CD4-positive, alpha-beta T cell treated with Interleukin-12 subunit alpha and Interleukin-12 subunit beta, for 1 hour (primary cell): ENCODE results near the gene PIH1D1.

Source experiments
- DNase-seq: peaks from one replicate; pipeline ENCODE4 v3.0.0-alpha.2; 2020

The PIH1D1 gene

DNA sequence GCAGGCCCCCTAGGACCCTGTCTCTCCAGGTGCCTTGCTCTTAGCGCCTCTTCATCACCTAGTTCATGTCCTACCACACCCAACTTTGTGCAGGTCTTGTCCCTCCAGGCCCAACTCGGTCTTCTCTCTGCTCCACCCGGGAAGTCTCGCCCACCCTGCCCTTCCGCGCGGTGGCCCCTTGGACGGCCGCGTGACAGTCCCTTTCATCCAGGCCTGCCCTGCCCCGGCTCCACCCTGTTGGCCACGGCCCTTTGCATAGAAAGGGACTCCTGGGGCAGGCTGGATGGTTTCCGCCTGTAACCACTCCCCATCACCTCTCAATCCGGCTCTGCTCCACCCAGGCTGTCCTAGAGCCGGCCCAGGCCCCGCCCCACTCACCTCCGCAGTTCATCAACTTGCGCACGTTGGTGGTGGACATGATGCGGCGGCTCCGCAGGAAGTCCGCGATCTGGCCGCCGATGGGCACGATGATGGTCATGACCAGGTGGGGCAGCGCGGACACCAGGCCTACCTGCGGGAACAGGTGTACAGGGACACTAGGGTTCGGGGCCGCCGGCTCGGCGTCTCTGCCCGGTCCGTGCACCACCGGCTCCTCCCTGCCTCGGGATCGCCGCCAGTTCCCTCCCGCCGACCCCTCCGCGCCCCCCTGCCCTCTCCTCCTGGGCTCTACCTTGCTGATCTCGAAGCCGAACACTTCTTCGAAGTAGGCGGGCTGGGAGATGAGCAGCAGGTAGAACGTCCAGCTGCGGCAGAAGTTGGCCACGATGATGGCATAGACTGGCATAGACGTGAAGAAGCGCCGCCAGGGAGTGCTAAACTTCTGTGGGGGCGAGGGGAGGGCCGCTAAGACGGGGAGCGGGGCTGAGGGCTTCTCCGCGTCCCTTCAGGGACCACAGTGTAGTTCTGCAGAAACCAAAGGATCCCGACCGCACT is 19.2 kb downstream of the PIH1D1 start:
- DNase-seq, result peak; percentile 43

DNA sequence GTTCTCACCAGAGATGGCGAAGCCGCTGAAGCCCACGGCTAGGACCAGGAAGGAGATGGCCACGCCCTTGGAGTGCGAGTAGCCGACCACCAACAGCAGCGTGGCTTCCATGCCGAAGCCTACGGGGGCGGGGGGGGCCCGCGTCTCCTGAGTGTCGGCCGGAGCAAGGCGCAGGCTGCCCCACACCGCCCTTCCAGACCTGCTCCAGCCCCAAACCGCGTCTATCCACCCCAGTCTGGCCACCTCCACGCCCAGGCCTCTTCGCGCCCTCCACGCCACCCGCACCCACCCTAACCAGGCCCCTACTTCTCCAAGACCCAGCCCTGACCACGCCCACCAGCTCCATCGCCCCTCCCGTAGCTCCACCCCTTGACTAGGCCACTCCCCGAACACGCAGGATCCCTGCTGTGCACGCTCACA is 20.3 kb downstream of the PIH1D1 start:
- DNase-seq, result no peak

DNA sequence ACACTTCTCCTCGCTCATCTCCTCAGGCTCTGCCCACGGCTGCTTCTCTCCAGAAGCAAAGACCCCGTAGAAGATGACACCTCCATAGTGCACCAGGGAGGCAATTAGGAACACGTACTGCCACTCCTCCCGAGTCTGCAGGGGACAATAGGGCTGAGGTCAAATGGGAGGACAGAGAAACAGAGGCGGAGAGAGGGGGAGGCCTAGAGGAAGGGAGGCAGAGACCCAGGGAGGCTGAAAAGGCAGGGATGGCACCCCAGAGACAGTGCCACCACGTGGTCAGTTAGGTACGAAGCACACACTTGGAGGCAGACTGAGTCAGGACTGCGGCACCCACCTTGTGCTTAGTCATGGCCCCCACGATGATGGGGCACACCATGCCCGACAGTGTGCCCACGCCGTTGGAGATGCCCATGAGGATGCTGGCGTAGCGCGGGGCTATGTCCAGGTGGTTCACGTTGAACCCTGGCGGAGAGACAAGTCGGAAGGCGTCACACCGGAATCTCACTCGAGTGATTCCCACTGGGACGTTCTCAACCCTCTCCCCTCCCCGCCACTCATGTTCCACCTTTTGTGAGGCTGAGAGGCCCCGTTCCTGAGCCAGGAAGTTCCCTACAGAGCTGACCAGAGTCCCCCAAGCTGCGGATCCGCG is 20.8 kb downstream of the PIH1D1 start:
- no peak for DNase-seq

DNA sequence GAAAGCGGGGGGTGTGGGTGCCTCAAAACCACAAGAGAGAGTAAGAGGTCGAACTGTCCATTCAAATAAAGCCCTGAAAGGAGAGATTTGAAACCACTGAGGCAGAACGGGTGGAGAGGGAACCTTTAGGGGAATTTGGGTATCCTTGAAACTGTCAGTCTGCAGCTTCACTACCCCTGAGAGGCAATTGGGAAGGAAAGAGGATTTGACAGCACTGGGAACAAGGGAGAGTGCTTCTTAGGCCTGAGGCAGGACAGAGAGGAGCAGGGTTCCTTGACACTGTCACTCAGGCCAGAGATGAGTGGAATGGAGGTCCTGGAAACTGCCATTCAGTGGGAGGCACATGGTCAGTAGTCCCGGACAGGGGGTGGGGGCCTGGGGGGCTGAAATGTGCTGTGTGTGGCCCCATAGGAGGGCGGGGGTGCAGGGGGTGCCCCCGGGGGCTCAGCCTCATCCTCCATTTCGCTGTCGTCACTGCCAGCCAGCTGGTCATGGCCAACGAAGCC is 21.4 kb downstream of the PIH1D1 start:
- no peak for DNase-seq

DNA sequence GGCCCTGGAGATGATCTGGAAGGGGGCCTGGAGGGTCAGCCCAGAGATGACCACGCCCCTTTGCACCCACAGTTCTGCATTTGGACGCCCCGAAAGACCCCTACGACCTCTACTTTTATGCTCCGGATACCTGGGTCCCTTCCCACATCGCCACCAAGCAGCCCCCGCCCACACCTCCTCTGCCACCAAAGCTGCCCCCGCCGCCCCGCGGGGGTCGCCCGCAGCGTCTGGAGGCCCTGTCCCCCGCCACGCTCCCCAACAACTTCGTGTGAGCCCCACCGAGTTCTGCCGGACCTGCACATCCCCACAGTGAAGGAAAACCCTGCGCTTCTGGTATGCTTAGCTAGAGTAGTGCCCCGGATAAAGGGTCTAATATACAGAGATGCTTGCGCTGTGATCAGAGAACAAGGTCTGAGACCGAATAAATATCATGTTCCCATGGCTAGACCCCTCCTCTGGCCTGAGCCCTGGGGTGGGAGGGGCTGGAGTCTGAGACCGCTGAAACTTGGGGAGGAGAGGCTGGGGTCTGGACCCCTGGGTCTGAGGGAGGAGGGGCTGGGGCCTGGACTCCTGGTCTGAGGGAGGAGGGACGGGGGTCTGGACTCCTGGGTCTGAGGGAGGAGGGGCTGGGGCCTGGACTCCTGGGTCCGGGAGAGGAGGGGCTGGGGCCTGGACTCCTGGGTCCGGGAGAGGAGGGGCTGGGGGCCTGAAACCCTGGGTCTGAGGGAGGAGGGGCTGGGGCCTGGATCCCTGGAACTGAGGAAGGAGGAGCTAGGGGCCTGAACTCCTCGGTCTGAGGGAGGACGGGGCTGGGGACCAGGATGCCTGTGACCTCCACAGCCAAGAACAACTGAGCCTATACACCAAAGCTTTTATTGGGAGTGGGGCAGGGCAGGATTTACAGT is 22.8 kb downstream of the PIH1D1 start:
- no peak for DNase-seq

DNA sequence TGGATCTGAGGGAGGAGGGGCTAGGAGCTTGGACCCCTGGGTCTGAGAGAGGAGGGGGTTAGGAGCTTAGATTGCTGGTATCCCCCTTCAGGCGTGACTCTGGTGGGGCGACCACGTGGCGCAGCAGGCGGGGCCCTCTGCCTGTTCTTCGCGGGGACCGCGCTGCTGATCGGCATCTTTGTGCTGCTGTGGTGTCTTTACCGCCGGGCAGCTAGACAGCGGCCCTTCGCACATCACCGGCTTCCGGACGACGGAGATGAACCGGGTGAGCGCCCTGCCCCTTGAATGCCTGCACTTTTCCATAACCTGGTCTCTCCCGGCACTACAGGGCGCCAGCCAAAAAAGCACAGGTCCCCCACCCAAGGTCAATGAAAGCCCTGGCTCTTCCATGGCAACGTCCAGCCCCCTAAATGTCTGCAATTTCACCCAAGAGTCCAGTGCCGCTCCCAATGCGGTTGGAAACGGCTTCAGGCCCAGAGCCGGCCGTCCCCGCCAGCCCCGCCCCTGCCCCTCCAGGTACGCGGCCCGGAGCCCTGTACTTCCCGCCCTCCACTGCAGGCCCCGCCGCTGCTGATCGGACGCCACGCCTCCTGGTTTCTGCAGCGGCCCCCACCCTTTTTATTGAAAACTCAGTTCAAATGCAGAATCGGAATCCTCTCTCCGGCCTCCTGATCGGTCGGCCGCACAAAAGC is 23.6 kb downstream of the PIH1D1 start:
- DNase-seq, result no peak

DNA sequence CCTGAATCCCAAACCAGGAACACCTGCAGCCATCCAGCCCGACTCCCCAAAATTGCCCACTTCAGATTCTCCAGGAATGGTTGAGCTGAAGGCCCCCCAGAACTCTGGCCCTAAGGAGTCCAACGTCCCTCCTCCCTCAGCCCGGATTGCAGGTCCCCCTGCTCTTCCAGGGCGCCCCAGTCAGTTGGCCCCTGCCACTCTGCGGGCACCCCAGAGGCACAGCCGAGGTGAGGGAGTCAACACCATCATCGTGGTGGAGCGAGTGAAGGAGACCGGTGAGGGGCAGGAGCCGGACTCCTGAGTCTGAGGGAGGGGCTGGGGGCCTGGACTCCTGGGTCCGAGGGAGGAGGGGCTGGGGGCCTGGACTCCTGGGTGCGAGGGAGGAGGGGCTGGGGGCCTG is 24.3 kb downstream of the PIH1D1 start:
- DNase-seq, result no peak

DNA sequence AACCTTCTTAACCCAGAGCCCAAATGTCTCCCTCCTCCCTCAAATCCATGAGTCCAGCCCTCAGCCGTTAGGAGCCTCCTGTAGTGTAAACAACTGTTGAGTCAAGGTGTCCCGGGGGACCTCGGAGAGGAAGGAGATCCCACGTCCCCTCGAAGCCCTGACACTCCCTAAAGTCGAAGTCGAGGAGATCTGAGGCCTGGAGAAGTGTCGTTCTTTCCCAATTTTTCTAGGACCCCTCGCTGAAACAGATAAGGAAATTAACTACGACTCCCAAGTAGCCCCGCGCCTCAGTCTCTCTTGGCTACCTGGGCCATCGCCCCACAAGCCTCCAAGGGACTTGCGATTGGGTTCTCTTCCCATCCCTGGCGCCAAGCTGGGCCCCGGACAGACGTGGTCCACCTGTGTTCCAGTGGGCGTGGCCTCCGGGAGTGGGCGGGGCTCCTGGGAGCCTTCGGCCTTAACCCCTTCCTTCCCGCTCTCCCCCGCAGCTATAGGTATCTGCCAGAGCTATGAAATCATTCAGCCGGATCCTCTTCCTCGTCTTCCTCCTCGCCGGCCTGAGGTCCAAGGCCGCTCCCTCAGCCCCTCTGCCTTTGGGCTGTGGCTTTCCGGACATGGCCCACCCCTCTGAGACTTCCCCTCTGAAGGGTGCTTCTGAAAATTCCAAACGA is 25.6 kb downstream of the PIH1D1 start:
- DNase-seq, result no peak

DNA sequence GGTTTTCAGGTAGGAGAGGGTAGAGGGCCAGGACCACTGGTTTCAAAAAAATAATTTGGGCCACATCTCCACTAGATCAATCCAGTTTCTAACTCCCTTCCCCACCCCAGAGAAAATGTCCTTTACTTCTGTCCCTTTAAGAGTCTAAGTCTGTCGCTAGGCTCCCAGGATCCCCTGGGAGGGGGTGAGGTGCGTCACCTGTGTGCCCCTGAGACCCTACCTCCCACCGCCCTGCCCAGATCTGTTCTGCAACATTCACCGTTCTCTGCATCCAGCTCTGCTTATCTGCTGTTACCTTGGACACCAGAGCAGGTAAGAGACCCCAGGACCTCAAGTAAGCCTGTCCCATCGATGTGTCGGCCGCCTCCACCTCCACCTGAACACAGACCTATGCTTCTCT is 26.4 kb downstream of the PIH1D1 start, which contains the start of gene GFY:
TSS of gene GFY (plus strand) at position 211 of the 400 bp plus-strand sequence. CDS start 1,043 bp downstream, outside the sequence.
- no peak for DNase-seq

DNA sequence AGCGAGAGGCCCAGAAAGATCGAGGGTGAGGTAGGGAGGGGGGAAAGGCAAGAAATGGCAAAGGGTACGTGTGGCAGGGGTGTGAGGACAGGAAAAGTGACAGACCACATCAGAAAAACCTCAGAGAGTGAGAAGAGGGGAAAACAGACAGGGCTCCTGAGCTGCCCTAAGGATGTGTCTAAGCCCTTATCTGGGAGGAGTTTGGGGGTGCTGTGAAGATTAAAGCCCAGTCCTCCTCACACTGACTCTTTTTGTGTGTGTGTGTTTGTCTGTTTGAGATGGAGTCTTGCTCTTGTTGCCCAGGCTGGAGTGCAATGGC is 27.7 kb downstream of the PIH1D1 start:
- DNase-seq, result peak; percentile 55

DNA sequence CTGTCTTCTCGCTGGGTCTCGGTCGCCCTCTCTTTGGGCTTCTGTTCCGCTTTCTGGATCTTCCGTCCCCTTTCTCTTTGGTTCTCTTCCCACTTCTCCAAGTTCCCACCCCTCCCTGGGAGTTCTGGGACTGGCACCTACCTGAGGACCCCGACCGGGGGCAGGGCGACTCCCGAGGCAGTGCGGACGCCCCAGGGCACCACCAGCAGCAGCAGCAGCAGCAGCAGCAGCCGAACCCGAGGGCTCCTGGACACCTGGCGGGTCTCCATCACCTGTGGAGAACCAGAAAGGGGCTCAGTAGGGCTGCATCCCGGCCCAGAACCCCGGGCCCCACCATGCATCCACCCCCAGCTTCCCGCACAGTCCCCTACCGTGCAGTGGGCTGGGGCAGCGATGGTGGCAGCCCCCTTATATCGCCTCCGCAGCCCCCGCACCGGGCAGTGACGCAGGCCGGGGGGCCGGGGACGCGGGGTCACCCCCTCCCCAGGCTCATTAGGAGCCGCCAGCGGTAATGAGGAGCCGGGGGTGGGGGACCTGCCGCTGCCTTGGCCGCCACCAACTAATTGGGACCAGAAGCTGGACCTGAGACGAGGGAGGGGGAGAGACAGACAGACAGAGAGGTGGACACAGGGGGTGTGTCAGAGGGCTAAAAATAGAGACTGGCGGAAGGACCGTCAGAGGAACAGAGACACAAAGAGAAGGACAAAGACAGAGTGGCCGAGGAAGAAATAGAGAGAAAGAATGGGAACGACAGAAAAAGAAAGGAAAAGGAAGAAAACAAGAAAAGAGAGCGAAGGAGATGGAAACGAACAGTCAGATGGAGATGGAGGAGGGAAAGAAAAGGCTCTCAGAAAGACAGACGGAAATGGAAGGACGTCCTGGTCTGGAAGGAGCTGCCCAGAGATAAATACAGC is 28.3 kb downstream of the PIH1D1 start, which contains the start of gene PTH2:
TSS of gene PTH2 (minus strand) at position 371 of the 914 bp plus-strand sequence. CDS start at position 269, 102 bp downstream.
- DNase-seq, result no peak

DNA sequence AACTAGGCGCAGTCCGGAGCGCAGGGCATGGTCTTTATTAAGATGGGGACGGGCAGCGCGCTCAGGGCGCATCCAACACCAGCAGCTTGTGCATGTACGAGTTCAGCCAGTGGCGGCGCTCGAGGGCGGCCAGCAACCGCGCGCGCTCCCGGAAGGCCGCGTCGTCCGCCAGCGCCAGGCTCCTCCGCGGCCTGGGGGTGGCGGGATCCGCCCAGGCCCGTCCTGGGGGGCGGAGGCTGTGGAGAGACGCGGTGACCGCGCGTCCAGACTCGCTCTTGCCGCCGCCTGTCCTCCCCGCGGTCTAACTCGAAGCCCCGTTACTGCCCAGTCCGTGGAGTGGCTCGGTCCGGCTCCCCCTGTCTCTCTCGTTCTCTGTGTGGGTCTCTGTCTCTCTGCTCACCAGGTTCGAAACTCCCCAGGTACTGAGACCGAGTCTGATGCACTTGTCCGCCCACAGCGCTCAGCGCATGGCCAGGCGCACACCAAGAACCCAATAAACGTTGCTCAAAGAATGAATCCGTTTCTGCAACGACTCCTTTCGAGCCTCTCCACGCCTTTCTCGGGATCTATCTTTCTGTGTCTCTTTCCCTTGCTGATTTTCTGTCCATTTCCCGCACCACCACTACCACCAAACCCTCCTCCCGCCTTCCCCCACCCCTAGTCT is 29.1 kb downstream of the PIH1D1 start:
- peak; percentile 57 for DNase-seq

DNA sequence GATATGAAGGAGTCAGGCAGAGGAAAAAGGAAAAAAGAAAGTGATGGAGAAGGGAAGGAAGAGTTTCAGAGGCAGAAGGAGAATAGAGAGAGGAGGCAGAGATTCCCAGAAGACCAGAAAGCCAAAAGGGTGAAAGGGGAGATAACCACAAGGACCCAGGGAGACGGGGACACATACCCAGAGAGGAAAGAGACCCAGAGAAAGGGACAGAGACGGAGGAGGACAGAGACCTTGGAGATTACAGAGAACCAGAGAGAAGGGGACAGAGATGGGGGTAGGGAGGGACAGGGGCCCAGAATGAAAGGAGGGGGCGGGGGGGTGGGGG is 29.8 kb downstream of the PIH1D1 start:
- no peak for DNase-seq

DNA sequence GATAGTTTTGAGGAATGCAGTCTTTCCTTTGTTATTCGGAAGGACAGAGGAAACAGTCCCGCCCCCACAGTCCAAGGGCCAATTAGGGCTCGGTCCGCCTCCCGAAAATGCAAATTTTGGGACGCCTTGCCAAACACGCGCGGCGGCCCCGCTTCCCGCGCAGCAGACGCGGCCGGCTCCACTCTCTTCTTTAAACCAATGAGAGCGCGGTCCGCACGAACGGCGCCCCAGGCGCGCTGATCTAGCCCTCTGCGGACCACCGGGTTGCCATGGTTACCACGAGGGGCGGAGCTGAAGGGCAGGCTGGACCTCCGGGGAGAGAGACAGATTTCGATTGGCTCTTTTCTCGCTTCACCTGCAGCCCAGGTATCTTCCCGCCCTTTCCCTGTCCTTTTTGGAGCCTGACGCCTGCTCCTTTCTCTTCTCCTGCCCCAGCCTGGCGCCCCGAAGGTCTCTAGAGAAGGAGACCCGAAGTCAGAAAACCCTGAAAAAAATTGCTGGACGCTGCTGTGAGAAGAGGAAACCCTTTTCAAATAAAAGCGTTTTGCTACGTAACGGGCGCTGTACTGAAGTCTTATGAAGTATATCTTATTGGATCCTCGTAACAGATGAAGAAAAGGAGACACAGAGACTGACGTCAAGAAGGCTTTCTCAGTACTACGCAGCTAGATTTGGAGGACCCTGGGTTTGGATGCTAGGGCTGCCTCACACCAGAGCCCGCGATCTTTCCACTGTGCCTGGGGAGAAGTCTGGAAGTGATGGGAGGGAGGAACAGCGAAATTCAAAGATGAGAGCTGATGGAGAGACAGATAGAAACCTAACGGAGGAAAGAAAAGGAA is 30.4 kb downstream of the PIH1D1 start:
- DNase-seq, result peak; percentile 46

DNA sequence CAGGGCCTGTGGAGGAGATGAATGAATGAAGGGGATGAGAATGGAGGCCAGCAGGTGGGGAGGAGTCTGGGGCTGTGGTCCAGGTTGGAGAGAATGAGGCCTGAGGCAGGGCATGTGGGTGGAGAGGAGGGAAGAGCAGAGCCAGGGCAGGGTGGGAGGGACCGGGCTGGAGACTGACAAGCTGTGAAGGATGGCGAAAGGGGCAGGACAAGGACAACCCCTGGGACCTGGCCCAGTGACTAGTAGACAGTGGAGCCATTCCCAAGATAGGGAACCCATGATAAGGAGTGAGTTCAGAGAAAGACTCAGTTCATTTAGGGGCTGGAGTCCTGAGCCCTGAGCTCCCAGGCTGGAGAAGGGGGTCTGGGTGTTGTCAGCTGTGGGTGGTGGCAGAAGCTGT is 31.4 kb downstream of the PIH1D1 start:
- no peak for DNase-seq

DNA sequence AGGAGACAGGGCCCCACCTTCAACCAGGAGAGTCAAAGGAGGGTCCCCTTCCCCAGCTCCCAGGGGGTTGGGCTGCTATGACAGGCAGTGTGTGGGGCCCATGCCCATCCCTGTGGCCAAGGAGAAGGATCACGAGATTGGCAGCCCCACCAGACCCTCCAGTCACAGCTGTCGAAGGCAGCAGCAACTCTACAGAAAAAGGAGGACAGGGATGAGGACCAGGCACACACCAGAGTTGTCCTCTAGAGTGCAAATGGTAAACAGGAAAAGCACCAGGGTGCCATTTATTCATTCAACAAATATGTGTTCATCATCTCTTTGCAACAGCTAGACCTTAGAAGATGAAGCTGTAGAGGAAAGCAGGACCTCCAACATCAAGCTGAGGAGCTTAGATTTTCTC is 32.4 kb downstream of the PIH1D1 start:
- DNase-seq, result no peak

DNA sequence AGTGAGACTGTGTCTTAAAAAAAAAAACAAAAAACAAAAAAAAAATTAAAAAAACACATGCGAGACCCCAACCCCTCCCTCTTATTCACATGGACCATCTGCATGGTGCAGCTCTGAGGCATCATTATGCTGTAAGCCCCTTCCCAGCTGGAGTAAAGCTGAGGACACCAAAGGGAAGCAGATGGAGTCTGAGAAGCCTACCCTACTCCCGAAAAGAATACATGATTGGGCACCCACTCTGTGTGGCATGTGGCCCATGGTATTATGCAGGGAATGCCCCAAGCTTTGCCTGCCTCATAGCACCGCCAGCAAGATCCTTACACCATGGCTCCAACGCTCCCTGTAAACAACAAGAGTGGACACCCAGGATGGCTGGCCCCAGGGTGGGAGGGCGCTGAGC is 33.1 kb downstream of the PIH1D1 start:
- DNase-seq, result no peak

DNA sequence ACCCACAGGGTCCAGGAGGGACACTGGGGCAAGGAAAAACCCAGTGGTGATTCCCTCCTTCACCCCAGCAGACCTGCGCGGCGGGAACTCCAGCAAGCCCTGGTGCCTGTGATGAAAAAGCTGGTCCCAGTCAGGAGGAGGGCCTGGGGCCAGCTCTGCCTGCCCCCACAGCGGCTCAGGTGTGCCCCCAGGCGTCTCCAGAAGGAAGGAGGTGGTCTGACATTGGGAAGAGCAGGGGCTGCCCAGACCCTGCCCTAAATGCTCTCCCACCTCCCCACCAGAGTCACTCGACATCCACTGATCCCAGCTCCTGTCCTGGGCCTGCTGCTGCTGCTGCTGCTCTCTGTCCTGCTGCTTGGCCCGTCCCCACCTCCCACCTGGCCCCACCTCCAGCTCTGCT is 34.5 kb downstream of the PIH1D1 start:
- DNase-seq, result no peak

DNA sequence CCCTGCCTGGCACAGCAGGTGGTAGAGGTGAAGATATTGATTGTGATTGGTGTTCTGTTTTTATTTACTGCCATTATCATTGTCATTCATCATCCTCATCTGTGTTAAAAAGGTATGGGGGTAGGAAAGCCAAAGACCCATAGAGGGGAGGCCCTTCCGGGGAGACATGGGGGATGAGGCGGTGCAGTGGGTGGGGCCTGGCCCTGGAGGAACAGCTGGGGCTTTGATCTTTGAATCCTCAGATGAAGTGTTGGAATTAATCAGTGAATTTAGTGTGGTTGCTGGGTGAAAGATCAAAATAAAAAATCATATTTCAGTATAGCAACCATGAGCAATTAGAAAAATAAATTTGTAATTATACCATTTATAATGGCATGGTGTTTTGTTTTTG is 35.8 kb downstream of the PIH1D1 start:
- DNase-seq, result no peak
